Mucosa of gallbladder (tissue), 1 donor: ENCODE results near the gene GJA5. TPM values are rescaled to one million over a fixed set of nuclear protein-coding genes. Genes with fewer than 3 reads are reported as not detected.
A peak's percentile ranks its signal among the peaks of the same experiment; 100 is the strongest.

Experiments used
- DNase-seq: peaks from one replicate; pipeline ENCODE4 v3.0.0-alpha.2; 2020; ENCODE audit warnings: low spot score
- total RNA-seq: library from RNA; stranded (reverse); gene quantifications from one replicate; pipeline ENCODE4 v1.2.1, GENCODE V29; 2021
- donor health status: DM: no; HTN: no; CAD: no.

Gene GJA5
- total RNA-seq, 1 donor from 2014 or later = 8.8 TPM

DNA sequence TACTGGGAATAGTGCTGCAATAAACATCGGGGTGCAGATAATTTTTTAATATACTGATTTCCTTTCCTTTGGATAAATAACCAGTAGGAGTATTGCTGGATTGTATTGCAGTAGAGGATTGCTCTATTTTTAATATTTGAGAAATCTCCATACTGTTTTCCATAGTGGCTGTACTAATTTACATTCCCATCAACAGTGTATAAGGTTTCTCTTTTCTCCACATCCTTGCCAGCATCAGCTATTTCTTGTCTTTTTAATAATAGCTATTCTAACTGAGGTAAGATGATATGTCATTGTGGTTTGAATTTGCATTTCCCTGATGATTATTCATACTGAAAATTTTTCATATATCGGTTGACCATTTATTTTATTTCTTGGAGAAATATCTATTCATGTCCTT is 31.1 kb downstream of the GJA5 start:
- DNase-seq = no peak

DNA sequence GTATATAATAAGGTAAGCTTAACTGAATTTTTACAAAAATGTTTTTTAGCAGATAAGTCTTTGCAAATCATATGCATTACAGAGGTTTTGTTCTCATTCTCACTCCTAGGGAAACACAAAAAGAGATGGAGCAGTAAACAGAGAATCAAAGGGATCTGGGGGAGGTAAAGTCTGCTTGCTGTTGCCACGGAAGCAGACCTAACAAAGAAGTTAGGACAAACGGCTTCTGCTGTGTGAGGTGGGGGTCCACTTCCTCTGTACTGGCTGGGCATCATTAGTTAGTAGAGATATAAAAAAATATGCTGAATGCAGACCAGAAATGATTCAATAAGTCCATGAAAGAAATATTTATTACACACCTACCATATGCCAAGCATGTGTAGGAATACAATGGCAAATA is 34.2 kb downstream of the GJA5 start:
- no peak for DNase-seq

DNA sequence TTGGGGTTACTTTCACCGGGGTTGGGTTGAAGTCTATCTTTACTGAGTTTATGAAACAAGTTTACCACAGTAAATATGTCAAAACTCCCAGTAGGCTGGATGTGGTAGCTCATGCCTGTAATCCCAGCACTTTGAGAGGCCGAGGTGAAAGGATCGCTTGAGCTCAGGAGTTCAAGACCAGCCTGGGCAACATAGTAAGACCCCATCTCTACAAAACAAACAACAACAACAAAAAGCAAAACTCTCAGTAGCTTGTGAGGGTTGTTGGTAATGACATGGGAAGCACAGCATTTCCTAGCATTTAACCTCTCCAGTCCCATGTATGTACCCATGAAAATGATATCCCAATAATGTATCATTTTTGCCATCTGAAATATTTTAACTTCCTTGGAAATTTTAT is 34.7 kb downstream of the GJA5 start:
- DNase-seq = no peak

DNA sequence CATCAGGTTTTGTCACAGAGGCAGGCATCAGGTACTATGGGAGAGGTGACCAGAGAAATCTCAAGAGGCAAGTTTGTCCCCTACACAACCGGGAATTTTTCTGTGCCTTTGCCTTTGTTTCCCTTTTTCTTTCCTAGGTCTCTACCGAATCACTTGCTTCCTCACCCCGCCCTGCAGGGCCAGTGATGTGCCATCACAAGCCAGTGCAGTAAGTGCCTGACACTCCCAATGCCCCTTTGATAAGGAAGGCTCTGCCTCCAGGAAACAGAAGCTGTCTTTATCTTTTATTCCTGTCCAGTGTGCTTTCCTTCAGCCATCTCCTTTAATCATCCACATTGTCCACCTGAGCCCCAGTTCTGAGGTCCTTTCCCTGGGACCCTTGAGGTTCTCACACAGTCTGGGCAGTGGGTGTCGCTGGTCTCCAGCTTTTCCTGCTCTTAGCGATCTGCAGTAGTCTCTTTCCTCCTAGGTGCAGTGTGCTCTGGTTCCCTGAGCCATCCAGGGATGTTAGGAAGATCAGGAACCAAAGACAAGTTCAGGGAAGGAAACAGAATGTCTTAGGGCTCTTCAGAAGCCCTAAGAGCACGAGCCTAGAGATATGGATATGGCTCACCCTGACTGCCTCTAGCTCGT is 36.6 kb downstream of the GJA5 start:
- peak; percentile 29 for DNase-seq

DNA sequence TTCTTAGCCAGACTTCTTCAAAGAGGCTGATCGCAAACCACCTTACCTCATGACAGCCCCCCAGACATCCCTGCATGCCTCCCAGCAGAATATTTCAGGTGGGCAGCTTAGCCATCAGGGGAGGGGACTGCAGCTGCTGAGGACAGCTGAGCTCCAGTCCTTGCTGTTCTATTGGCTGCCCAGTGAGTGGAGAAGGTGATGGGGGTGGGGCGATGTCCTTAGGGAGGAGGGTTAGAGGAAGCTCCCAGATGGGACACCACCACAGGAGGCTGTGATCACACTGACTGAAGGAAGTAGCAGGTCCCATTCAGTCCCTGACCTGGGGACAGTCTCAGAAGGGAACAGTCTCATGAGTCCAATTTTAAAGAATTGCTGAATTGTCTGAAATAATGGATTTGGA is 38.3 kb downstream of the GJA5 start:
- DNase-seq = no peak

DNA sequence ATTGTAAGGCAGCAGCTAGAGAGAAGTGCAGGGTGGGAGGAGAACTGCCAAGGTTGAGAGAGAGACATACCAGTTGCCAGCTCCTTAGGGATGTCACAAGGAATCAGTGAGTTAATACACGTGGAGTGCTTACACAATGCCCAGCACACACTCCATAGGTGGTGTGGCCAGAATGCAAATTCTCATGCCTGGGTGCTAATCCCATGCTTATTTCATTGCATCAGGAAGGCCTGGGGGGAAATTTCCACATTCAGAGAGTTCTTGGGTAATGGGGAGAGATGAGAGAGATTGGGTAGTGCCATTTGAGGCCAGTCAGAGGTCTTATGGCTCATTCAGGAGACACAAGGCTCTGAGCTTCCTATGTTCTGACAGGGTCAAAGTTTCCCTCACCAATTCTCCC is 38.7 kb downstream of the GJA5 start:
- no peak for DNase-seq

DNA sequence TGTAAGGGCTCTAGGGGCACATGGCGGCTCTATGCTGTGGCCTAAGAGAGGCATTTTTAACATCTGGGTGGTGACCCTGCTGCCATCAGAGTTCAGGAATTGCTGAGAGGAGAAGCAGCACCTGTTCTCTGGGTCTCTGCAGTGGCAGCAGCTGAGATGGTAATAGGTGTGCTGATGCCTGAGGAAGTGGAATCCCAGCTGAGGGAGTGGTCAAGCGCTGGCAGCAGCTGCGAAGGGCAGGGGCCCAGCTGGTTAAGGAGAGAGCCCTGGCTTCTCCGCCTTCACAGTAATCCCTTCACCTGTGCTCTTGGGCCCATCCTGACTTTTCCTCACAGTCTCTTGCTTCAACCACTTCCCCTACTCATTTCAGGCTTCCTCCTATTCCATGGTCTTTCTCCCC is 39.8 kb downstream of the GJA5 start:
- no peak for DNase-seq

DNA sequence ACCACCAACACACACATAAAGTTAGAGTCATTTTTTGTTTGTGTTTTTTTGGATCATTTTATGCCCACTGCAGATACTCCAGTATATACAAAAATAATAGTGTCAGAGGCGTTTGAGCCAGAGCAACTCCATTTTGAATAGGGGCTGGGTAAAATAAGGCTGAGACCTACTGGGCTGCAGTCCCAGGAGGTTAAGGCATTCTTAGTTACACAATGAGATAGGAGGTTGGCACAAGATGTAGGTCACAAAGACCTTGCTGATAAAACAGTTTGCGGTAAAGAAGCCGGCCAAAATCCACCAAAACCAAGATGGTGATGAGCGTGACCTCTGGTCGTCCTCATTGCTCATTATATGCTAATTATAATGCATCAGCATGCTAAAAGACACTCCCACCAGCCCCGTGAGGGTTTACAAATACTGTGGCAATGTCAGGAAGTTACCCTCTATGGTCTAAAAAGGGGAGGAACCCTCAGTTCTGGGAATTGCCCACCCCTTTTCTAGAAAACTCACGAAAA is 40.6 kb downstream of the GJA5 start:
- no peak for DNase-seq

DNA sequence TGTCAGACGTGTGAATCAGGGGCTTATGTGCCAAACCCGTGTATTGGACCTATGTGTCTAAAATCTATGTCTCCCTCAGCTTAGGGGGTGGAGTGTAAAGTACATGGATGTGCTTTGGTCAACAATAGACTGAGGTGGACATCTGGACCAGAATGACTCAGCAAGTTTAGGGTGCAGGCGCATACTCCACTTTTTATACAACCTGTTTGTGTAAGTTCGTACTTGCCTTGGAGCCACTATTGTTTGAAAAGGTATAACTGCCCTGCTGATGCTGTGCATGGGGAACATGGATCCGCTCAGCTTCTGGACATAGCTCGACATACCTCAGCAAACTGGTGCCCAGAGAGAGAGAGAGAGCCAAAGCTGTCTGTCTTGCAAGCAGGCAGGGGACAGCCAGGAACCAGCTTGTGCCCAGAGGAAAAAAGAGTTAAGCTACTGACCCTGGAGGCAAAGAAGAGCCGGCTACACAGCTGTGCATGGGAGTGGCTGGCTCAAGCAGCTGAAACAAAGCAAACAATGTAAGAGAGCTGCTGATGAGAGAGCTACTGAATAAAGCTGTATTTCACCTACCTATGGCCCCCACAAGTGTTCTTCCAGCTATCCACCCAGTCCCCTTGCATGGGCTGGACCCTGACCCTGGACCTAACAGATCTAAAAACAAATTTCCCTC is 41.2 kb downstream of the GJA5 start:
- DNase-seq = no peak

DNA sequence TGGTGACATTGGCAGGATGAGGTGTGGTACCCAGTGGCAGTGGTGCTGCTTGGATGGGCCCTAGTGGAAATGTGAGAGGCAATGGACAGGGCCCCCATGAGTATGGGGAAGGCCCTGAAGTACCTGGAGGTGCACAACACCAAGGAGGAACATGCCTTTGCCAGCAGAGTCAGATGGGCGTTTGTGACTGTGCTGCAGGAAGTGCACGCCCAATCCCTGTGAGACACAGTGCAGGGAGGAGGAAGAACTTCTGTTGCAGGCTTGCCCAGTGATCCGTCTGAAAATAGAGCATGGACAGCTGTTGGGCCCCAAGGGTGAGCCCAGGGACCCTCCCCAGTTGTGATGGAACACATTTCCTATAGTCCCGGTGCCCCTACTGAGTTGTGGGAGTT is 42.7 kb downstream of the GJA5 start:
- peak; percentile 18 for DNase-seq

DNA sequence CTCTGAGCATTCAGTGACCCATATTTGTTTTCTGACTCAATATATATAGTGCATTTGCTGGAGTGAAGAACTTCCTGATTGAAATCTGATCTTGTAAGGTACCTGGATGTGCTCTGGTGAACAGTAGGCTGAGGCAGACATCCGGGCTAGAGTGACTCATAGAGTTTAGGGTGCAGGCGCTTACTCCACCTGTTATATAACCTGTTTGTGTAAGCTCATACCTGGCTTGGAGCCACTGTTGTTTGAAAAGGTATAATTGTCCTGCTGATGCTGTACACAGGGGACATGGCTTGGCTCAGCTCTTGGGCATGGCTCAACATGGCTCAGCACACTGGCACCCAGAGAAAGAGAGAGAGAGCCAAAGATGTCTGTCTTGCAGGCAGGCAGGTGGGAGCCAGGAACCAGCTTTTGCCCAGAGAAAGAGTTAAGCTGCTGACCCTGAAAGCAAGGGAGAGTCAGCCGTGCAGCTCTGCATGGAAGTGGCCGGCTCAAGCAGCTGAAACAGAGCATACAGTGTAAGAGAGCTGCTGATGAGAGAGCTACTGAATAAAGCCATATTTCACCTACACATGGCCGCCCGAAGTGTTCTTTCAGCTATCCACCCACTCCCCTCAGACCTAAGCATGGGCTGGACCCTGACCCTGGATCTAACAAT is 43.2 kb downstream of the GJA5 start:
- peak; percentile 86 for DNase-seq

DNA sequence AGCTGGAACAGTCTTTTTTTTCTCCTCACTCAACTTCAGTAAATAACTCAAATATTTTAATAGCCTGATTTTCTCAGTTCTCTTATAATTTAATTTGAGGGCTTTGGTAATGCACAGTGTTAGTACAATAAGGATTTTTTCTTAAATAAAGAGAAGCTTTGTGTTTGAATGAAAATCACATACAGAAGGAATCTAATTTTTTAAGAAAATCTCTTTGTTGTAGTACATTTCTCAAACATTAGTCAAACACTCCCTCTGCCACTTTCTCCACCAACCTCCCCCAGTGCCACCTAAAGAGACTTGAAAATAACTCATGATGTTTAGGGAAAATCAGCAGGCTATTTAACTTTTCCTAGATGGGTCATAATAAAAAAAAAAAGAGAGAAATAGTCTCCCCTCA is 47.8 kb downstream of the GJA5 start:
- no peak for DNase-seq

Other genes with a start within 250 kb of the GJA5 start
- 23.6 TPM for gene BCL9, start 219.1 kb downstream of the GJA5 start, total RNA-seq
- gene ACP6, start 90.1 kb downstream of the GJA5 start, total RNA-seq = 23.4 TPM
- gene GJA8, start 142.2 kb upstream of the GJA5 start, total RNA-seq = not detected
- gene GPR89B, start 167.8 kb upstream of the GJA5 start, total RNA-seq = 12.6 TPM